Activated T-cell treated with anti-CD3 and anti-CD28 coated beads, Interleukin-2, amount 50 U/mL, for 4 hours (primary cell): ENCODE data around the gene USF2. TPM values are rescaled to one million over a fixed set of nuclear protein-coding genes. Genes with fewer than 3 reads are reported as not detected.
"Not testable (repeated sequence)": the region's sequence is repeated elsewhere in the genome, so short reads cannot be mapped to it uniquely, and the experiment has no call there.

Source experiments
- ATAC-seq, 2 donors: fragments of 200-7000 bp; cut with Tn5 transposase; one replicate each; pipeline ENCODE4 v1.10.0; 2021
- DNase-seq: peaks from one replicate; pipeline ENCODE4 v3.0.0-alpha.2; 2020
- H3K27me3 Mint-ChIP-seq: one replicate; pipeline ENCODE4 v1.8.0; 2021; ENCODE audit warnings: low read depth, mixed read lengths
- H3K36me3 Mint-ChIP-seq: one replicate; pipeline ENCODE4 v1.8.0; 2022; ENCODE audit warnings: mixed read lengths; ENCODE audit not compliant: insufficient read depth
- H3K4me1 Mint-ChIP-seq: one replicate; pipeline ENCODE4 v1.8.0; 2021; ENCODE audit warnings: low read depth, mixed read lengths
- H3K4me3 Mint-ChIP-seq: one replicate; pipeline ENCODE4 v1.8.0; 2021; ENCODE audit warnings: mild to moderate bottlenecking, moderate library complexity, mixed read lengths
- H3K9me3 Mint-ChIP-seq: one replicate; pipeline ENCODE4 v1.8.0; 2021; ENCODE audit warnings: mixed read lengths
- total RNA-seq, 3 donors: library from RNA; stranded (reverse); gene quantifications; one replicate each; pipeline ENCODE4 v1.2.1, GENCODE V29; 2021

Gene USF2
- total RNA-seq, 3 donors from 2014 or later, result 130 to 145 (median 144) TPM

DNA sequence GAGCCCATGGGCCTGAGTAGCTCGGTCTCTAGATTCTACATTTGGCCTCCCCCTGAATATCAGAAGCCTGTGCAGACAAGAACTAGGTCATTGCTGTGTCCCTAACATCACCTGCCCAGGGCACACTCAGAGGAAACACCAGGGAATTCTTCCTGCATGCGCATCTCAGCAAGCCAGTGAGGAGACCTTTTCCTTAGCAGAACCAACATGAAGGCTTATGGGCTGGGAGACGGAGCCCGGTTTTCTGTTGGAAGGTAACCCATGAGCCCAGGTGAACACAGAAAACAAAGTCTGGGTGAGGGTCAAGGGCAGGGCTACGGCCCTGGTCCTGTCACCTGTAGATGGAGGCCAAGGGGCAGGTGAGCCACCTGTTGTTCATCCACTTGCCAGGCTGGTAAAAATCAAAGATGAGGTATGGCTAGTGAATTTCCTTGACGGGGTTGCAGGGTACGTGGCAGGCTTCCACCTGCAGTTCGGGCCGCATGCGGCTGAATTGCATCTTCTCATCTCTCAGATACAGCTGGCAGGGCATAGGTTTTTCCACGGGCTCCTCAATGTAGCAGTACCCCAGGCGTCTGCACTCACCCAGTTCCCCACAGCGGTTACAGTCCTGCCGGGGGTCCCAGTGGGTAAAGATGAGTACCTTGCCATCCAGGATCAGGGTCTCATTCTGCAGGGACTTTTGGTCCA is 36.7 kb upstream of the USF2 start:
- ATAC-seq (no peak), DNase-seq (no peak)
- no peaks in the 10 kb centered on the region for H3K36me3 Mint-ChIP-seq
- H3K9me3 Mint-ChIP-seq, result no peaks in the 10 kb centered on the region
- peaks cover 8% of the 10 kb centered on the region for H3K4me1 Mint-ChIP-seq
- H3K27me3 Mint-ChIP-seq, result peaks cover 2% of the 10 kb centered on the region
- no peak overlapping the region for H3K4me3 Mint-ChIP-seq

DNA sequence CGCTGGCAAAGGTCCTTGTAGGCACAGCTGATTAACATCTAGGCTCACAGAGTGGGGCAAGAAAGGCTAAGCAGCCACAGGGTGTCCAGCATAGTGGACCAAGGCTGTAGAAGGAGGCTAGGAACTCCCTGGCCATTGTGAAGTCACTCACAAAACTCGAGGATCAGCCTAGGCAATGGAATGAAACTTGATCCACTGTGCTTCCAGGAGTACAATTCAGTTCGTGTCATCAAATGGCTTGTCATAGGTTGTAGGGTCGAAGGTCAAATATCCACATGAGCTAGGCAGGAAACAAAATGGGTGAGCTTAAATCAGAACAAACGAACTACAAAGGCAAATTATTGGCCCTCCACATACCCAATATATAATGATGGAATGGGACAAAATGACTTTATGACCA is 35.9 kb upstream of the USF2 start:
- Mint-ChIP-seq H3K4me1 (peaks cover 8% of the 10 kb centered on the region), H3K27me3 (peaks cover 2% of the 10 kb centered on the region), H3K4me3 (no peak overlapping the region), H3K36me3 (no peaks in the 10 kb centered on the region), H3K9me3 (no peaks in the 10 kb centered on the region)
- DNase-seq (no peak), ATAC-seq (no peak)

DNA sequence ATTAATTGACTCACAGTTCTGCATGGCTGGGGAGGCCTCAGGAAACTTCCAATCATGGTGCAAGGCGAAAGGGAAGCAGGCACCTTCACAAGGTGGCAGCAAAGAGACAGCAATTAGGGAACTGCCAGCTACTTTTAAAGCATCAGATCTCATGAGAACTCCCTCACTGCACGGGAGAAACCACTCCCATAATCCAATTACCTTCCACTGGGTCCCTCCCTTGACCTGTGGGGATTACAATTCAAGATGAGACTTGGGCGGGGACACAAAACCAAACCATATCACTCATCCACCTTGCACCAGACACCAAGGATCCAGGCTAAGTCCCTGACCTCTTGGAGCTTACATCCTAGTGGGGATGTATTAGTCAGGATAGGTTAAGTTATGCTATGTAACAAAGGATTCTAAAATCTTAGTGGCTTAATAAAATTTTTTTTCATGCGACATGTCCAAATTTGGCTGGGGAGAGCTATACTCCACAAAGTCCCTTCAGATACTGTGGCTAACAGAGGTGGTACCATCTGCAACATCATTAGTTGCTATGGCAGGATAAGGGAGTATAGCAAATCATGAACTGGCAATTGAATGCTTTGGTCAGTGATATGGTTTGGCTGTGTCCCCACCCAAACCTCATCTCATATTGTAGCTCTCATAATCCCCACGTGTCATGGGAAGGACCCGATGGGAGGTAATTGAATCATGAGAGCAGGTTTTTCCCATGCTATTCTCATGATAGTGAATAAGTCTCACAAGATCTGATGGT is 31.9 kb upstream of the USF2 start:
- no peak for ATAC-seq
- H3K27me3 Mint-ChIP-seq, result no peaks in the 10 kb centered on the region
- no peak for DNase-seq
- peaks cover 12% of the 10 kb centered on the region for H3K9me3 Mint-ChIP-seq
- H3K4me3 Mint-ChIP-seq, result no peak overlapping the region
- H3K4me1 Mint-ChIP-seq, result peaks cover 32% of the 10 kb centered on the region
- H3K36me3 Mint-ChIP-seq, result no peaks in the 10 kb centered on the region

DNA sequence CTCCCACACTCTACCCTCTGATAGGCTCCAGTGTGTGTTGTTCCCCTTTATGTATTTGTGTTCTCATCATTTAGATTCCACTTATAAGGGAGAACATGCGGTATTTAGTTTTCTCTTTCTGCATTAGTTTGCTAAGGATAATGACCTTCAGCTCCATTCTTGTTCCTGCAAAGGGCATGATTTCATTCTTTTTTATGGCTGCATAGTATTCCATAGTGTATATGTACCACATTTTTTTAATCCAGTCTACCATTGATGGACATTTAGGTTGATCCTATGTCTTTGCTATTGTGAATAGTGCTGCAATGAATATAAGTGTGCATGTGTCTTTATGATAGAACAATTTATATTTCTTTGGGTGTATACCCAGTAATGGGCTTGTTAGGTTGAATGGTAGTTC is 29.2 kb upstream of the USF2 start:
- not testable (repeated sequence) for DNase-seq, ATAC-seq, H3K36me3 Mint-ChIP-seq, H3K27me3 Mint-ChIP-seq, H3K4me3 Mint-ChIP-seq
- Mint-ChIP-seq H3K9me3 (peaks cover 21% of the 10 kb centered on the region), H3K4me1 (peaks cover 32% of the 10 kb centered on the region)

DNA sequence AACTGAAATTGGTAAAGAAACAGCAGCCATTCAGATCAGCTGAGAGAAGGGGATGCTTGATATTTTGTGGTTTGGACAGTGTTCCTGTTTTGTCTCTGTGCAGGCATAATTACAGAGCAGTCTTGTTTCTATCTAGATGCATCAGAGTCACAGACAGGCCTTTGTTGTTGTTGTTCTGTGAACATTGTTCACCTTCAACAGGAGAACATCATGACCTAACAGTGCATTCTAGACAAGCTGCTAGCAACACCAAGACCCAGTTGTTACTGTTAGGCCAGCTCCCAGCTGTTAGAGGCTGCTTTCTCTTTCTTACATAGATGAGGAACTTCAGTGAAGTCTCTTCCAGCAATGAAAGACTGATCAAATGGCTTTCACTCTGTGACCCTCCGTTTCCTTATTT is 28.4 kb upstream of the USF2 start:
- Mint-ChIP-seq H3K27me3 (no peaks in the 10 kb centered on the region), H3K9me3 (peaks cover 21% of the 10 kb centered on the region), H3K4me1 (peaks cover 29% of the 10 kb centered on the region), H3K36me3 (peaks cover 2% of the 10 kb centered on the region), H3K4me3 (peak overlapping the region; percentile 29)
- ATAC-seq (peak; percentile 84 to 89), DNase-seq (no peak)

DNA sequence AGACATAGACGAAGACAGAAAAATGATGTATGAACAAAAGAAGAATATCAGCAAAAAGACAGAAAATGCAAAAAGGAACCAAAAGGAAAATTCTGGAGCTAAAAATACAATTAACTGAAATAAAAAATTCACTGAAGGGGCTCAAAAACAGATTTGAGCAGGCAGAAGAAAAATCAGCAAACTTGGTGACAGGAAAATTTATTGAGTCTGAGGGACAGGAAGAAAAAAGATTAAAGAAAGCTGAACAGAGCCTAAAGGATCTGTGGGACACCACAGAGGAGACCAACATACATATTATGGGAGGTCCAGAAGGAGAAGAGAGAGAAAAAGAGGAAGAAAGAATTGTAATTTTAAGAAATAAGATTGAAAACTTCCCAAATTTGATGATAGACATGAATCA is 27.3 kb upstream of the USF2 start:
- Mint-ChIP-seq H3K4me1 (peaks cover 30% of the 10 kb centered on the region), H3K9me3 (peaks cover 21% of the 10 kb centered on the region), H3K4me3 (no peak overlapping the region), H3K36me3 (peaks cover 2% of the 10 kb centered on the region), H3K27me3 (peaks cover 2% of the 10 kb centered on the region)
- DNase-seq, result no peak
- no peak for ATAC-seq

DNA sequence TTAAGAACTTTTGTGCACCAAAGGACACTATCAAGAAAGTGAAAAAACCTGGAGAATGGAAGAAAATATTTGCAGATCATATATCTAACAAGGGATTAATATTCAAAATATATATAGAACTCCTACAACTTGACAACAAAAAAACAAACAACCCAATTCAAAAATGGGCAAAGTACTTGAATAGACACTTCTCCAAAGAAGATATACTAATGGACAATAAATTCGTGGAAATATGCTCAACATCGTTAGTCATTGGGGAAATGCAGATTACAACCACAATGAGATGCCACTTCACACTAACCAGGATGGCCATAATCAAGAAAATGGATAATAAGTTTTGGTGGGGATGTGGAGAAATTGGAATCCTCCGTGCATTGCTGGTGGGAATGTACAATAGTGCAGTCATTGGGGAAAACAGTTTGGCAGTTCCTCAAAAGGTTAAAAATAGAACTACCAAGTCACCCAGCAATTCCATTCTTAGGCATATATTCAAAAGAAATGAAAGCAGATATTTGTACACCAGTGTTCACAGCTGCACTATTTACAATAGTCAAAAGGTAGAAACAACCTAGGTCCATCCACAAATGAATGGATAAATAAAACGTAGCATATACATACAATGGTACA is 22.2 kb upstream of the USF2 start:
- H3K36me3 Mint-ChIP-seq, result peaks cover 8% of the 10 kb centered on the region
- peaks cover 4% of the 10 kb centered on the region for H3K27me3 Mint-ChIP-seq
- peaks cover 32% of the 10 kb centered on the region for H3K4me1 Mint-ChIP-seq
- H3K9me3 Mint-ChIP-seq, result peaks cover 11% of the 10 kb centered on the region
- H3K4me3 Mint-ChIP-seq, result peak overlapping the region; percentile 86
- DNase-seq, result no peak
- no peak for ATAC-seq

DNA sequence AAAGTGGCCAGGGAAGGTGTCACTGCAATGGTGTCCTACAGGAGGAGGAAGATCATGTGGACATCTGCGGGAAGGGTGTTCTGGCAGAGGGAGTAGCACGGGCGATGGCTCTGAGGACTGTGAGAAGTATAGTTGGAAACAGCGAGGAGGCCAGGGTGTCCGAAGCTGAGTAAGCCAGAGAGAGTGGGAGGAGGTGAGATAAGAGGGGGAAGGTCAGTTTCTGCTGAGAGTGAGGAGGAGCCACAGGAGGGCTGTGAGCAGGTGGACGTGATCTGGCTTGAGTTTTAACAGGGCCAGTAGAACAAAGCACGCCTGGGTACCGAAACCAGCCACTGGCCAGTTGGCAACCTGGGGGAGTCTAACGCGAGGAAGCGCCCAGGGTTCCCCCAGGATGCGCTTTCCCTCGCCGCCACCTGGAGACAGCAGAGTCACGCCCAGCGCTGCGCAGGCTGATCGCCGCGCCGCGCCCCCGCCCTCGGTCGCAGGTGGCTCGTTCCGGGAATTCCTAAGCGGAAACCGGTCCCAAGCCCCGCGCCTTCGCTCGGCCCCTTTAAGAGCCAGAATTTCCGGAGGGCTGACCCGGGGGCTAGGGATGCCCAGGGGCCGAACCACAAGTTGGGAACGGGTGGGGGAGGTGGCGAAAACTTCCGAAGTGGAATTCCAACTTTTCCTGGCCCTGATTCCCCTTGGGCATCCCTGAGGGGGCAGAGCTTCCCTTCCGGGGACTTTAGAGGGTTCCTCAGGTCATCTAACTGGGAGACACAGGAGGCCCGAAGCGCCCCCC is 21.0 kb upstream of the USF2 start:
- Mint-ChIP-seq H3K9me3 (peaks cover 6% of the 10 kb centered on the region), H3K27me3 (peaks cover 4% of the 10 kb centered on the region), H3K36me3 (peaks cover 11% of the 10 kb centered on the region), H3K4me1 (peaks cover 34% of the 10 kb centered on the region), H3K4me3 (peak overlapping the region; percentile 86)
- DNase-seq (peak; percentile 55), ATAC-seq (peak; percentile 57 to 58)

DNA sequence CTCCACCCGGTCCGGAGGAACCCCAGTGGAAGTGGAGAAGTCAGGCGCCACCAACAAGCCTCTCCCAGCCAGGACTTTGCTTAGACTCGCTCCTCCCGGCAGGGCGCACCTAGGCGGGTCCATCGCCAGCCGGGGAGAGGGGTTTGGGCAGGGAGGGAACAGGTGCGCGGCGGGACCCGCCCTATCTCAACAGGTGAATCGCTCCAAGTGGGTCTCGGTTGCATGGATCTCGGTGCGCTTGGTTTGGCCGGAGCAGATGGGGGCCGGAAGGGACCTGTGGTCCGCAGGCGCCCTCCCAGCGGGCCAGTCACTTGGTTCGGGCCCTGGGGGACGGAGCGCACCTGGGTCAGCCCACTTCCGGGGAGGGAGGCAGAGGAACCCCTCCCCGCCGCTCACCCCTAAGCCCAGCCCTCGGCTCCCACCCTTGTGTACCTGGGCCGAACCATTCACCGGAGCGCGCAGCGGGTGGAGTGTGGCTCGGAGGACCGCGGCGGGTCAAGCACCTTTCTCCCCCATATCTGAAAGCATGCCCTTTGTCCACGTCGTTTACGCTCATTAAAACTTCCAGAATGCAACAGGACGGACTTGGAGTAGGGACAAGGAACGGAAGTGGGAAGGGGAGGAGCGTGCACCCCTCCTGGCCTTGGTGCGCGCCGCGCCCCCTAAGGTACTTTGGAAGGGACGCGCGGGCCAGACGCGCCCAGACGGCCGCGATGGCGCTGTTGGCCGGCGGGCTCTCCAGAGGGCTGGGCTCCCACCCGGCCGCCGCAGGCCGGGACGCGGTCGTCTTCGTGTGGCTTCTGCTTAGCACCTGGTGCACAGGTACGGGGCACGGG is 20.2 kb upstream of the USF2 start, which contains the start of gene LSR:
Gene LSR (plus strand): TSS at position 693 of the 836 bp plus-strand sequence. CDS start 21 bp downstream, at position 714.
- peaks cover 34% of the 10 kb centered on the region for H3K4me1 Mint-ChIP-seq
- peak; percentile 87 to 88 for ATAC-seq

DNA sequence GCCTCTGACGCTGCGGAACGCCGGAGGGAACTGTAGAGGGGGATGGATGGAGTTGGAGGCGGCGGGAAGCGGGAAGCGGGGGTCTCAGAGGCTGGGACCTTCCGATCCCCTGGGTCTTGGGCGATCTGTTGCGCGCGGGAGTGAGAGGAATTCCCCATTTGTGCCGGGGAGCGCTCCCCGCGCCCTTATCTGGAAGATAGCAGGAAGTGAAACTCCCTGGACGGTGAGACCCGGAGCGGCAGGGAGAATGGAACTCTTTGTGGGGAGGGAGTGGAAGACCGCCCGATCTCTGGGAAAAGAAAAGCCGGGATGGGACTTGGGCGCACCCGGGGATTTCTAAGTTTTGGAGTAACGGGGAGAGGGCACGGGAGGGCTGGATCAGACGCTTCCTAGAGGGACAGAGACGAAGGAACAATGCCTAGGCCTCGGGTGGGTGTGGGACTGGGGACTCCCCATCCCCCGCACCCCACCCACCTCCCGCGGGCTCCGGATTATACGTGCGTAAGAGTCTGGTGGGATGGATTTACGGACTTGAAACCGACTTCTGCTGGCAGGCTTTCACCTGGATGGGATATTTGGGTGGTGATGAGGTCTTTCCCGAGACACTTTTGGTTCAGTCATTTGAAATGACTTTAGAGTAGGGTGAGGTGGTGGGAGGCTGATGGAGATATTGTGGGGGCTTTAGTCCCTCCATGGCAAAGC is 19.5 kb upstream of the USF2 start:
- Mint-ChIP-seq H3K4me3 (peak overlapping the region; percentile 86), H3K9me3 (no peaks in the 10 kb centered on the region), H3K4me1 (peaks cover 34% of the 10 kb centered on the region), H3K36me3 (peaks cover 9% of the 10 kb centered on the region), H3K27me3 (peaks cover 4% of the 10 kb centered on the region)
- DNase-seq, result no peak
- no peak for ATAC-seq

More for the DNA sequence above, 20.2 kb upstream of the USF2 start, which contains the start of gene LSR:
- Mint-ChIP-seq H3K9me3 (peaks cover 6% of the 10 kb centered on the region), H3K36me3 (peaks cover 11% of the 10 kb centered on the region), H3K4me3 (peak within 1 kb of the TSS; percentile 86), H3K27me3 (peaks cover 4% of the 10 kb centered on the region)
- peak; percentile 65 for DNase-seq

DNA sequence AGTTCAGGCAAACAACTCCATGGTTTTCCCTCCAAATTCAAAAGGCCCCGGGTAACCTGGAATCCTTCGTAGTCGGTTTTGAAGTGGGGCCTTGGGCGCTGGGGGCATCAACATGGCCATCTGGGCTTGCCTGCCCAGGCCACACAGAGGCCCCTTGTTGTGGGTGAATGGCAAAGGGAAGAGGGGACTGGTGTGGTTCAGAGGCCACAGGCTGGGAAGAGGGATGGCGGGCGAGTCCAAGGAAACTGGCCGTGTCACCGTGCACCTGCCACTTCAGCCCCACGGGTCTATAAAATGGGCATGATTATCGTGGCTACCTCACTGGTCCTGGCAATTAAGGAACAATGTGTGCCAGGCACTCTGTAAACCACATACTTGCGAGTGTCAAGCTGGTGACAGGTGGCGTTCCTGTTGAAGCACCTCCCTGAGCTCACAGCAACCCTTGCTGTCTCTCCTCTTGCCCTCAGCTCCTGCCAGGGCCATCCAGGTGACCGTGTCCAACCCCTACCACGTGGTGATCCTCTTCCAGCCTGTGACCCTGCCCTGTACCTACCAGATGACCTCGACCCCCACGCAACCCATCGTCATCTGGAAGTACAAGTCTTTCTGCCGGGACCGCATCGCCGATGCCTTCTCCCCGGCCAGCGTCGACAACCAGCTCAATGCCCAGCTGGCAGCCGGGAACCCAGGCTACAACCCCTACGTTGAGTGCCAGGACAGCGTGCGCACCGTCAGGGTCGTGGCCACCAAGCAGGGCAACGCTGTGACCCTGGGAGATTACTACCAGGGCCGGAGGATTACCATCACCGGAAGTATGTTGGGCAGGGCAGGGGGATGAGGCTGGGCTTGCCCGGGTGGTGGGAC is 18.7 kb upstream of the USF2 start:
- ATAC-seq, result no peak
- no peak for DNase-seq
- peak overlapping the region; percentile 86 for H3K4me3 Mint-ChIP-seq
- H3K9me3 Mint-ChIP-seq, result no peaks in the 10 kb centered on the region
- H3K36me3 Mint-ChIP-seq, result peaks cover 11% of the 10 kb centered on the region
- peaks cover 34% of the 10 kb centered on the region for H3K4me1 Mint-ChIP-seq
- H3K27me3 Mint-ChIP-seq, result peaks cover 4% of the 10 kb centered on the region

DNA sequence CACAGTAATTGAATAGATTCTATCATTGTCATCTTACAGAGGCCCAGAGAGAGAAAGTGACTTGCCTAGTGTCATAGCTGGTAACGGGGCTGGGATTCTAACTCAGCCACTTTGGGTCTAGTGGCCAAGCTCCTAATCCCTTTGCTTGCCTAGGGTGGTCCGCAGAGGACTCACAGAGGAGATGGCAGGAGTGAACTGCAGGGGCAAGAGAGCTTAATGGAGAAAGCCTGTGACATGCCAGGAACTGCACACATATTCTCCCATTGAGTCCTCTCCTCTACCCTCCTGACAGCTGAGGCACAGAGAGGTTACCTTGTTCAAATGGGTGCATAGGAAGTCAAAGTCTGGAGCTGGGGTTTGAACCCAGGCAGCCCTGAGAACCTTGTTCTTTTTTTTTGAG is 17.3 kb upstream of the USF2 start:
- ATAC-seq, result no peak
- no peaks in the 10 kb centered on the region for H3K9me3 Mint-ChIP-seq
- H3K4me1 Mint-ChIP-seq, result peaks cover 35% of the 10 kb centered on the region
- H3K36me3 Mint-ChIP-seq, result peaks cover 11% of the 10 kb centered on the region
- no peak for DNase-seq
- H3K4me3 Mint-ChIP-seq, result no peak overlapping the region
- H3K27me3 Mint-ChIP-seq, result peaks cover 2% of the 10 kb centered on the region
